Posterior vena cava (tissue), 2 donors: Measurements from ENCODE around the gene CDCP2. TPM values are rescaled to one million over a fixed set of nuclear protein-coding genes. Genes with fewer than 3 reads are reported as not detected.
"Not testable (repeated sequence)": the region's sequence is repeated elsewhere in the genome, so short reads cannot be mapped to it uniquely, and the experiment has no call there.

Experiments
- DNase-seq: peaks from one replicate; pipeline ENCODE4 v3.0.0-alpha.2; 2020; ENCODE audit warnings: low spot score
- intact Hi-C, 2 donors: fragments of 100-400 bp; cut with DNase I; formaldehyde crosslinking; loops; one replicate each; pipeline versions ENCODE4 v1.14.1 to v1.14.2; 2022 to 2023
- total RNA-seq, 2 donors: library from RNA; stranded (reverse); fragmentation: NEBNext Ultra II Directional; extraction: Animal tissue kit (Norgen Biotek cat#: 25700); gene quantifications; one replicate each; pipeline ENCODE4 v1.2.1, GENCODE V29; 2021
- donor health status: DM: yes; HTN: yes; CAD: no.
- donor health status: DM: yes; HTN: yes; CAD: no.

The CDCP2 gene
- total RNA-seq, 2 donors from 2014 or later, result 0.51 to 0.86 TPM

GRCh38 chr1:54171016-54171415 is 18.2 kb upstream of the CDCP2 start:
- no peak for DNase-seq
- intact Hi-C loops, result no loop called here

- intact Hi-C loops, result no loop called here
- no peak for DNase-seq
These were observed 16.3 kb upstream of the CDCP2 start for GRCh38 chr1:54169068-54169467.

GRCh38 chr1:54168206-54168965 is 15.6 kb upstream of the CDCP2 start:
- DNase-seq, result peak; percentile 58
- intact Hi-C loops, result no loop called here

- intact Hi-C loops, result no loop called here
- DNase-seq, result peak; percentile 65
These were observed 14.8 kb upstream of the CDCP2 start for GRCh38 chr1:54167422-54168139.

GRCh38 chr1:54166357-54166756 is 13.6 kb upstream of the CDCP2 start:
- DNase-seq, intact Hi-C loops: not testable (repeated sequence)

- intact Hi-C loops, result no loop called here
- DNase-seq, result peak; percentile 66
These were observed 12.3 kb upstream of the CDCP2 start for GRCh38 chr1:54165146-54165545.

- DNase-seq, result peak; percentile 9
- intact Hi-C loops, result no loop called here
These were observed 10.8 kb upstream of the CDCP2 start for GRCh38 chr1:54163573-54163972.

GRCh38 chr1:54163051-54163450 is 10.3 kb upstream of the CDCP2 start:
- peak; percentile 58 for DNase-seq
- intact Hi-C loops, result no loop called here

- peak; percentile 71 for DNase-seq
- intact Hi-C loops, result no loop called here
These were observed 8.8 kb upstream of the CDCP2 start for GRCh38 chr1:54161495-54162168.

GRCh38 chr1:54160351-54160750 is 7.6 kb upstream of the CDCP2 start:
- intact Hi-C loops, result no loop called here
- no peak for DNase-seq

- DNase-seq, result peak; percentile 71
These were observed 7.0 kb upstream of the CDCP2 start for GRCh38 chr1:54159733-54160316.

GRCh38 chr1:54158071-54158470 is 5.3 kb upstream of the CDCP2 start:
- intact Hi-C loops, result no loop called here
- DNase-seq, result peak; percentile 23

More at GRCh38 chr1:54159733-54160316, 7.0 kb upstream of the CDCP2 start:
- intact Hi-C loops, result no loop called here

- DNase-seq, result no peak
- intact Hi-C loops, result no loop called here
These were observed 4.6 kb upstream of the CDCP2 start for GRCh38 chr1:54157401-54157800.

- intact Hi-C loops, result no loop called here
- DNase-seq, result no peak
These were observed 4.2 kb upstream of the CDCP2 start for GRCh38 chr1:54156986-54157385.

GRCh38 chr1:54156201-54156600 is 3.4 kb upstream of the CDCP2 start:
- intact Hi-C loops, result no loop called here
- DNase-seq, result no peak

- peak; percentile 90 for DNase-seq
- intact Hi-C loops, result no loop called here
These were observed 987 bp upstream of the CDCP2 start for GRCh38 chr1:54153535-54154439.

GRCh38 chr1:54151013-54151412 is 1.8 kb downstream of the CDCP2 start:
- no peak for DNase-seq
- intact Hi-C loops, result no loop called here

GRCh38 chr1:54149734-54150133 is 3.1 kb downstream of the CDCP2 start:
- DNase-seq, result no peak
- intact Hi-C loops, result no loop called here

GRCh38 chr1:54144366-54144765 is 8.4 kb downstream of the CDCP2 start:
- intact Hi-C loops, result no loop called here
- no peak for DNase-seq
